Duodenal mucosa (tissue), 2 donors: Measurements from ENCODE around the gene LRRC61.
"Not testable (repeated sequence)": the region's sequence is repeated elsewhere in the genome, so short reads cannot be mapped to it uniquely, and the experiment has no call there.

Experiments used
- H3K27ac ChIP-seq: one replicate; pipeline ENCODE4 v1.7.0; 2013; ENCODE audit warnings: low read depth, low read length
- H3K27me3 ChIP-seq, 2 donors: one replicate each; pipeline ENCODE4 v1.7.0; 2013; ENCODE audit warnings: low read length in 2 of 2, control low read depth in 1 of 2; ENCODE audit not compliant: insufficient read depth in 2 of 2, control insufficient read depth in 1 of 2
- H3K36me3 ChIP-seq, 2 donors: one replicate each; pipeline ENCODE4 v1.7.0; 2013; ENCODE audit warnings: low read length in 2 of 2, control low read depth in 1 of 2; ENCODE audit not compliant: insufficient read depth in 2 of 2, control insufficient read depth in 1 of 2
- H3K4me1 ChIP-seq, 2 donors: one replicate each; pipeline ENCODE4 v1.7.0; 2013; ENCODE audit warnings: low read length in 2 of 2, control low read depth in 1 of 2; ENCODE audit not compliant: insufficient read depth in 2 of 2, control insufficient read depth in 1 of 2
- H3K4me3 ChIP-seq, 2 donors: one replicate each; pipeline ENCODE4 v1.7.0; 2013; ENCODE audit warnings: low read length in 2 of 2, low read depth in 1 of 2
- H3K9ac ChIP-seq, 2 donors: one replicate each; pipeline ENCODE4 v1.7.0; 2013; ENCODE audit warnings: low read length in 2 of 2, low read depth in 1 of 2
- H3K9me3 ChIP-seq, 2 donors: one replicate each; pipeline ENCODE4 v1.7.0; 2013; ENCODE audit warnings: low read length in 2 of 2, control low read depth in 1 of 2; ENCODE audit not compliant: control insufficient read depth in 1 of 2

LRRC61 gene

DNA sequence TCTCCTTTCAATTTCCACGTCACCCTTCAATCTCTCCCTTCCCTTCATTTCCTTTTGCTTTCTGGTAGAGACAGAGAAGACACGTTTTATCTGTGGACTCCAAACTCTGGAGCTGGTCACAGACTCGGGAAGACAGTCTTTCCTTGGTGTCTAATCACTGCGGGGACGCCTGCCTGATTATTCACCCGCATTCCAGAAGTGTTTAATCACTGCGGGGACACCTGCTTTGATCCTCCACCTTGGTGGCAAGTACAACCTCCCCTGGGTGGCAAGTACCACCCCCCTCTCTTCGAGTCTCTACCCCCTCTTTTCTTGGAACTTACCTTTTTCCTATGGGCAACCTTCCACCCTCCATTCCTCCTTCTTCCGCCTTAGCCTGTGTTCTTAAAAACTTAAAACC is 15.3 kb upstream of the LRRC61 start:
- Histone ChIP-seq H3K9ac (no peak overlapping the region), H3K4me1 (no peaks in the 10 kb centered on the region), H3K27me3 (no peaks in the 10 kb centered on the region), H3K9me3 (no peaks in the 10 kb centered on the region), H3K4me3 (no peak overlapping the region), H3K36me3 (no peaks in the 10 kb centered on the region), H3K27ac (no peak overlapping the region)

DNA sequence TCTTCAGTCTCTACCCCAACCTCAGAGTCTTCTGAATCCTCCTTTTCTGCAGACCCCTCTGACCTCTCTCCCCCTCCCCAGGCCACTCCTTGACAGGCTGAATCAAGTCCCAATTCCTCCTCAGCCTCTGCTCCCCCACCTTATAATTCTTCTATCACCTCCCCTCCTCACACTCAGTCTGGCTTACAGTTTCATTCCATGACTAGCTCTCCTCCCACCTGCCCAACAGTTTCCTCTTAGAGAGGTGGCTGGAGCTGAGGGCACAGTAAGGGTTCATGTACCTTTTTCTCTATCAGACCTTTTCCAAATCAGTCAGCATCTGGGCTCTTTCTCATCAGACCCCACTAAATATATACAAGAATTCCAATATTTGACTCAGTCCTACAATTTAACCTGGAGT is 14.6 kb upstream of the LRRC61 start:
- no peaks in the 10 kb centered on the region for H3K36me3 ChIP-seq
- no peaks in the 10 kb centered on the region for H3K4me1 ChIP-seq
- no peaks in the 10 kb centered on the region for H3K27me3 ChIP-seq
- no peaks in the 10 kb centered on the region for H3K9me3 ChIP-seq
- no peak overlapping the region for H3K27ac ChIP-seq
- H3K4me3 ChIP-seq, result no peak overlapping the region
- H3K9ac ChIP-seq, result no peak overlapping the region

DNA sequence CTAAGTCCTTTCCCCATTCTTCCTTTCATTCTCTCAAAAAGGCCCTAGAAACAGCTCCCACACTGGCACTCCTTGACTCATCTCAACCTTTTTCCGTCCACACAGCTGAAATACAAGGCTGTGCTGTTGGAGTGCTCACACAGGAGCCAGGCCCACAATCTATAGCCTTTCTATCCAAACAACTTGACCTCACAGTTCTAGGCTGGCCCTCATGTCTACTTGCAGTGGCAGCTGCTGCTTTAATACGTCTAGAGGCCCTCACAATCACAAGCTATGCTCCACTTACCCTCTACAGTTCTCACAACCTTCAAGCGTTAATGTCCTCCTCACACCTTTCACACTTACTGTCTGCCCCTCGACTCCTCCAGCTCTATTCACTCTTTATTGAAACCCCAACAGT is 12.0 kb upstream of the LRRC61 start:
- no peak overlapping the region for H3K27ac ChIP-seq
- H3K36me3 ChIP-seq, result no peaks in the 10 kb centered on the region
- no peak overlapping the region for H3K9ac ChIP-seq
- H3K4me3 ChIP-seq, result no peak overlapping the region
- no peaks in the 10 kb centered on the region for H3K9me3 ChIP-seq
- no peaks in the 10 kb centered on the region for H3K27me3 ChIP-seq
- no peaks in the 10 kb centered on the region for H3K4me1 ChIP-seq

DNA sequence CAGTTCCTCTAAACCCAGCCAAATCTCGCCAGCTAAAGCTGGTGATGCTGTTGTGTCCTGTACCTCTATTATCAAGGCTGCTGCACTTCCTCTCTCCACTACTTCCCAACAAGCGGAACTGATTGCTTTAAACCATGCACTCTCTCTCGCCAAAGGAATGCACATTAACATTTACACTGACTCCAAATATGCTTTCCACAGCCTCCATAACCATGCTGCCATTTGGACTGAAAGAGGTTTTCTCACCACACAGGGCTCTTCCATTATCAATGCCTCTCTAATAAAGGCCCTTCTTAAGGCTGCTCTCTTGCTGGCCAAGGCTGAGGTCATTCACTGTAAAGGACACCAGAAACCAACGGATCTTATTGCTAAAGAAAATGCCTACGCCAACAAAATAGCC is 11.4 kb upstream of the LRRC61 start:
- no peaks in the 10 kb centered on the region for H3K36me3 ChIP-seq
- no peaks in the 10 kb centered on the region for H3K4me1 ChIP-seq
- no peak overlapping the region for H3K27ac ChIP-seq
- no peaks in the 10 kb centered on the region for H3K27me3 ChIP-seq
- H3K9me3 ChIP-seq, result no peaks in the 10 kb centered on the region
- no peak overlapping the region for H3K9ac ChIP-seq
- no peak overlapping the region for H3K4me3 ChIP-seq

DNA sequence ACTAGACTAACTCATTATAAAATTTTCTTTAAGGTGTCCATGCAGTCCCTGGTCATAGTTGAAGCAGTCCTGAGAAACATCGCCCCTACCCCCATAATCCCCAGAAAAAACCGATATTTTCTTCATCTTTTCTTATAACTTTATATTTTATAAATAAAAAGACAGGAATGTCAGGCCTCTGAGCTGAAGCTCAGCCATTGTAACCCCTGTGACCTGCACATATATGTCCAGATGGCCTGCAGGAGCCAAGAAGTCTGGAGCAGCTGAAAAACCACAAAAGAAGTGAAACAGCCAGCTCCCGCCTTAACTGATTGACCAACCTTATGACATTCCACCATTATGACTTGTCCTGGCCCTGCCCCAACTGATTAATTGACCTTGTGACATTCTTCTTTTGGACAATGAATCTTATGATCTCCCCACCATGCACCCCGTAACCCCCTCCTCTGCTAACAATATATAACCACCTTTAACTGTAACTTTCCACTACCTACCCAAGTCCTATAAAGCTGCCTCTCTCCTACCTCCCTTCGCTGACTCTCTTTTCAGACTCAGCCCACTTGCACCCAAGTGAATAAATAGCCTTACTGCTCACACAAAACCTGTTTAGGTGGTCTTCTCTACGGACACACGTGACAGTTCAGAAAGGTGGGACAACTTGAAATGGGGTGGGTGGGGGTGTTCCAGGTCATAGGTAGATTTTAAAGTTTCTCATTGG is 10.3 kb upstream of the LRRC61 start:
- not testable (repeated sequence) for H3K27me3 ChIP-seq, H3K4me3 ChIP-seq, H3K9ac ChIP-seq, H3K4me1 ChIP-seq, H3K36me3 ChIP-seq, H3K27ac ChIP-seq, H3K9me3 ChIP-seq

DNA sequence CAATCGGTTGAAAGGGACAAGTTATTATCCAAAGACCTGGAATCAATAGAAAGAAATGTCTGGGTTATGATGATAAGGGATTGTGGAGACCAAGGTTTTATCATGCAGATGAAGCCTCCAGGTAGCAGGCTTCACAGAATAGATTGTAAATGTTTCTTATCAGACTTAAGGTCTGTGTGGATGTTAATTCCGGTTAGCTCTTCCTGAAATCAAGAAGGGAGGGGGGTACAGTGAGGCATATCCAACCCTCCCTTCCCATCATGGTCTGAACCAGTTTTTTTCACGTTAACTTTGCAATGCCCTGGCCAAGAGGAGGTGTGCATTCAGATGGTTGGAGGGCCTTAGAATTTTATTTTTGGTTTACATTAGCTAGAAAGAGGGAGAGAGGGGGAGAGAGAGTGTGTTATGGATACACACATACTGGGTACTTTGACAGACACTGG is 9.8 kb upstream of the LRRC61 start:
- Histone ChIP-seq H3K9ac (no peak overlapping the region), H3K4me1 (no peaks in the 10 kb centered on the region), H3K27me3 (no peaks in the 10 kb centered on the region), H3K36me3 (no peaks in the 10 kb centered on the region), H3K27ac (no peak overlapping the region), H3K9me3 (no peaks in the 10 kb centered on the region), H3K4me3 (no peak overlapping the region)

DNA sequence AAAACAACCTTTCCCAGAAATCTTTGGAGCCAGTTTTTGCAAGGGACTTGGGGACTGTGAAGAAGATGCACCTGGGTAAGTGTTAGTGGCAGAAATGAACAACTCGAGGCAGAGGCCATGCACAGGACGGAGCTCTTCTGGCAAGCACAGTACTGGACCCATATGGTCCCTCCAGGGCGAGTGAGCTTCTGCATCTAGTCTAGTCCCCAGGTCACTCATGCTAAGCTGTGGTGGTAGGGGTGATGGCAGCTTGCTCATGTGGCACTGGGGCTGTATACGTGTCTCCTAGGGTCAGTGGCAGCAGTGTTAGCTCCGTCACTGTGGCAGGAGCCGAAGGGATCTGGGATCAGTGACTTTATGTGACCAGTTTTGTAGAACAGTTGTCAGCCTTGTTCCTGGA is 9.3 kb upstream of the LRRC61 start:
- H3K27ac ChIP-seq, result no peak overlapping the region
- H3K27me3 ChIP-seq, result no peaks in the 10 kb centered on the region
- no peaks in the 10 kb centered on the region for H3K4me1 ChIP-seq
- no peak overlapping the region for H3K4me3 ChIP-seq
- H3K9me3 ChIP-seq, result no peaks in the 10 kb centered on the region
- no peaks in the 10 kb centered on the region for H3K36me3 ChIP-seq
- no peak overlapping the region for H3K9ac ChIP-seq

DNA sequence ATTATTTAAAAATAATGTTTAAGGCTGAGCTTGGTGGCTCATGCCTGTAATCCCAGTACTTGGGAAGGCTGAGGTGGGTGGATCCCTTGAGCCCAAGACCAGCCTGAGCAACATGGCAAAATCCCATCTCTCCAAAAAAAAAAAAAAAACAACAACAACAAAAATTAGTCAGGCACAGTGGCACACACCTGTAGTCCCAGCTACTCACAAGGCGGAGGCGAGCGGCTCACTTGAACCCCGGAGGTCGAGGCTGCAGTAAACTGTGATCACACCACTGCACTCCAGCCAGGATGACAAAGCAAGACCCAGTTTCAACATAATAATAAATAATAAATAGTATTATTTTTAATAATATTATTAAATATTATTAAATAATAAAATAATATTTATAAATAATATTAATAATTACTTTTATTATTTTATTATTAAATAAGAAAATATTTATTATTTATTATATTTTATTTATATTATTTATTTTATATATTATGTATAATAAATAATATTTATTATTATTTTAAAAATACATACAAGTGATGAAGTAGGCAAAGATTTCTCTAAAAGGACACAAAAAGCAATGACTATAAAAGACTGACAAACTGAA is 8.4 kb upstream of the LRRC61 start:
- Histone ChIP-seq H3K27me3 (no peaks in the 10 kb centered on the region), H3K9me3 (no peaks in the 10 kb centered on the region), H3K4me1 (no peaks in the 10 kb centered on the region), H3K9ac (no peak overlapping the region), H3K36me3 (no peaks in the 10 kb centered on the region), H3K27ac (no peak overlapping the region), H3K4me3 (no peak overlapping the region)

DNA sequence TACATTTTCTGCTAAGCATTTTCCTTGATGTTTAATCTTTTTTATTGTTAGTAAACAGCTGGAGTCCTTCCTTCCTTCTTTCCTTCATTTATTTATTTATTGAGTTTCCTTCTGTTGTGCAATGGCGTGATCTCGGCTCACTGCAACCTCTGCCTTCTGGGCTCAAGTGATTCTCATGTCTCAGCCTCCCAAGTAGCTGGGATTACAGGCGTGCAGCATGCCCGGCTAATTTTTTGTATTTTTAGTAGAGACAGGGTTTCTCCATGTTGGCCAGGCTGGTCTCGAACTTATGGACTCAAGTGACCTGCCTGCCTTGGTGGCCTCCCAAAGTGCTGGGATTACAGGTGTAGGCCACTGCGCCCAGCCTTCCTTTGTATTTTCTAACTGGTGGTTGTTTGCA is 6.2 kb upstream of the LRRC61 start:
- H3K4me3 ChIP-seq, H3K27me3 ChIP-seq, H3K9me3 ChIP-seq, H3K36me3 ChIP-seq, H3K4me1 ChIP-seq, H3K27ac ChIP-seq, H3K9ac ChIP-seq: not testable (repeated sequence)

DNA sequence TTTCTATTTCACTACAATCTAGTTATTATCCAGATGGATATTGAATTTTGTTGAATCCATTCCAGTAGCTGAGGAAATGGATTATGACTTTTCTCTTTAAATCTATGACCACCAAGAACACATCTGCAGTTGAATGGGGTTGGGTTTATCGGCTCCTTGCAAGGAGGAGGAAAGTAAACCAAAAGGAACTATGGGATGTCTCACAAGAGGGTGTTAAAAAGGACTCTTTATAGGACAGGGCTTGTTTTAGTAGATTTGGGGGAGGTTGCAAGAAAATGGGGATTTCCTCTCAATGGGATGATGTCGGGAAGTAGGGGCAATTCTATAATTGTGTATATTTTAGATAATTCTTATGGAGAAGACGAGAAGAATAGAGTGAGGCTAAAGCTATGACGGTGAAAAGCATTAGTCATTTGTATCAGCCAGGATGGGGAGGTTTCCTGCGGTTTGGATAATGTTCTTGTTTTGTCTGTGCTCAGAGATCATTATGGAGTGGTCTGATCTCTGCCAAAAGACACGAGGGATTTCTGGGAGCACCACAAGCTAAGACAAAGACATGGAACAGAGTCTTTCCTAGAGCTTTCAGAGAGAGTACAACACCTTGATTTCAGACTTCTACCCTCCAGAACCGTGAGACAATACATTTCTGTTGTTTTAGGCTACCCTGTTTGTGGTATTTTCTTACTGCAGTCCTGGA is 5.3 kb upstream of the LRRC61 start:
- Histone ChIP-seq H3K27ac (no peak overlapping the region), H3K27me3 (no peaks in the 10 kb centered on the region), H3K4me3 (no peak overlapping the region), H3K36me3 (no peaks in the 10 kb centered on the region), H3K9ac (no peak overlapping the region), H3K9me3 (no peaks in the 10 kb centered on the region), H3K4me1 (peaks cover 5 to 11% of the 10 kb centered on the region in 2 donors)
